Measurements from ENCODE around the gene GLI1. TPM values are rescaled to one million over a fixed set of nuclear protein-coding genes. Genes with fewer than 3 reads are reported as not detected.
A peak's percentile ranks its signal among the peaks of the same experiment; 100 is the strongest.

The GLI1 gene
- total RNA-seq, 2 donors from 2014 or later, result 1.7 to 13.0 TPM

DNA sequence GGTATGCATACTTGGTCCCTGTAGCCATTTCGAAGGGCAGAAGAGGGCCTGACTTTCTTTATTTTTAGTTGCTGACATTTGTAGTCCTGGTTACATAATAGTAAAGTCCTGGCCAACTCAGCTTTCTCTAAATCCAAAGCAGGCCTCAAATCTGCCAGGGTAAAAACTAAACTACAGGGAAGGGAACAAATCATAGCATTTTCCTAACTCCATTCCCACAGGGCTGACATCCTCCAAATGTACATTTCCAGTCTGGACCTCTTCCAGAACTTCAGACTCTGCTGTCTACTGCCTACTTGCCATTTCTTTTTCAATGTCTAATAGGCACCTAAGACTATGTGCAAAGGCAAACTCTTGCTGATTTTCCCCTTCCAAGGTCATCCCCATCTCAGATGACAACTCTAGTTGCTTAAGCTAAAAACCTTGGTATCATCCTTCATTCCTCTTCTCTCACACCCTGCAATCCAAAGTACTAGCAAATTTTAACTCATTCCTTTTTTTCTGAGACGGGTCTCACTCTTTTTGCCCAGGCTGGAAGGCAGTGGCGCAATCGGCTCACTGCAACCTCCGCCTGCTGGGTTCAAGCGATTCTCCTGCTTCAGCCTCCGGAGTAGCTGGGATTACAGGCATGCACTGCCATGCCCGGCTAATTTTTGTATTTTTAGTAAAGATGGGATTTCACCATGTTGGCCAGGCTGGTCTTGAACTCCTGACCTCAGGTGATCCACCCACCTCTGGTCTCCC is 58.8 kb downstream of the GLI1 start:
- peaks cover 30 to 40% of the 10 kb centered on the region in 2 donors for H3K4me1 ChIP-seq (ENCODE audit: control insufficient read depth in 1 of 2, low read depth in 2 of 2)
- no peak for DNase-seq (ENCODE audit: low spot score)
- no peak for ATAC-seq (ENCODE audit: insufficient number of reproducible peaks, low FRiP score, low read depth)
- no peaks in the 10 kb centered on the region for H3K9me3 ChIP-seq
- H3K4me3 ChIP-seq, result peak overlapping the region; percentile 83
- peaks cover 37% of the 10 kb centered on the region for H3K36me3 ChIP-seq
- TF ChIP-seq, protein P1, sequence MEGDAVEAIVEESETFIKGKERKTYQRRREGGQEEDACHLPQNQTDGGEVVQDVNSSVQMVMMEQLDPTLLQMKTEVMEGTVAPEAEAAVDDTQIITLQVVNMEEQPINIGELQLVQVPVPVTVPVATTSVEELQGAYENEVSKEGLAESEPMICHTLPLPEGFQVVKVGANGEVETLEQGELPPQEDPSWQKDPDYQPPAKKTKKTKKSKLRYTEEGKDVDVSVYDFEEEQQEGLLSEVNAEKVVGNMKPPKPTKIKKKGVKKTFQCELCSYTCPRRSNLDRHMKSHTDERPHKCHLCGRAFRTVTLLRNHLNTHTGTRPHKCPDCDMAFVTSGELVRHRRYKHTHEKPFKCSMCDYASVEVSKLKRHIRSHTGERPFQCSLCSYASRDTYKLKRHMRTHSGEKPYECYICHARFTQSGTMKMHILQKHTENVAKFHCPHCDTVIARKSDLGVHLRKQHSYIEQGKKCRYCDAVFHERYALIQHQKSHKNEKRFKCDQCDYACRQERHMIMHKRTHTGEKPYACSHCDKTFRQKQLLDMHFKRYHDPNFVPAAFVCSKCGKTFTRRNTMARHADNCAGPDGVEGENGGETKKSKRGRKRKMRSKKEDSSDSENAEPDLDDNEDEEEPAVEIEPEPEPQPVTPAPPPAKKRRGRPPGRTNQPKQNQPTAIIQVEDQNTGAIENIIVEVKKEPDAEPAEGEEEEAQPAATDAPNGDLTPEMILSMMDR (IDR thresholded peaks at IDR 0.05), result no peak
- no peaks in the 10 kb centered on the region for H3K27me3 ChIP-seq (replicated peaks; ENCODE audit: insufficient read depth)
- peak overlapping the region; percentile 22 to 94 for H3K27ac ChIP-seq

DNA sequence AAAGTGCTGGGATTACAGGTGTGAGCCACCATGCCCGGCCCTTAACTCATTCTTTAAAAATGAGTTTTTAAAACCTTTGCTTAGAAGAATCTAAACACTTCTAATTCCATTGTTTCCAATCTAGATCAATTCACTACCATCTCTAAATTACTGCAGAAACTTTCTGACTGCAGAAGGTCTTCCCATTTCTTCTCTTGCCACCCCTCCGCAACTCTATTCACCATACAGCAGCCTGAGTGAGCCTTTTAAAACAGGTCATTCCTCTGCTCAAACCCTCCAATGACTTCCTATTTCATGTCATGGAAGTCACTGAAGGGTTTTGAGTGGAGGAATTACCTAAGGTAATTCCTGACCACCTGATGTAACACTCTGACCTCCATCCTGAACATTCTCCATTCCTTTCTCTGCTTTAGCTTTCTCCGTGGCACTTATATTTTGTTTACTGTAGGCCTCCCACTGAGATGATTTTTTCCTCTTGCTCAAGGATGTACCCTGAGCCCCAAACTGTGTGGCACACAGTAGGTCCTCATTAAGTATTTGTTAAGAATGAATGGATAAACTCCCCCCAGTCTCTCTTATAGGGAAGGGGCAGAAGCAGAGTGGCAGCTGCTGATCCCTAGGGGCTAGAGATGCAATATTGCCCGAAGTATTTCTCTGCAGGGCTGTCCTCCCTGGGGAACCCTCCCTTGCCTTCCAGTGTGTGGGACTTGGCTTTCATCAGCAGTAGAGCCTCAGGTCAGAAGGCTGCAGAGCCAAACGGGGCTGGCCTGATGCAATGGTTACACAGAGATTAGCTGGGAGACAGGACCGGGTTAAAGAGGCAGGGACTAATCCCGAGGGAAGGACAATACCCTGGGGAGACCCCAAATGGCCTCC is 59.6 kb downstream of the GLI1 start:
- no peaks in the 10 kb centered on the region for H3K9me3 ChIP-seq
- H3K27me3 ChIP-seq (replicated peaks; ENCODE audit: insufficient read depth), result no peaks in the 10 kb centered on the region
- ATAC-seq (ENCODE audit: insufficient number of reproducible peaks, low FRiP score, low read depth) (no peak), DNase-seq (ENCODE audit: low spot score) (no peak)
- H3K4me1 ChIP-seq (ENCODE audit: control insufficient read depth in 1 of 2, low read depth in 2 of 2), result peaks cover 37 to 48% of the 10 kb centered on the region in 2 donors
- H3K4me3 ChIP-seq, result peak overlapping the region; percentile 83
- TF ChIP-seq, protein P1 (IDR thresholded peaks at IDR 0.05), result no peak
- peak overlapping the region; percentile 94 to 96 for H3K27ac ChIP-seq
- H3K36me3 ChIP-seq, result peaks cover 29% of the 10 kb centered on the region

DNA sequence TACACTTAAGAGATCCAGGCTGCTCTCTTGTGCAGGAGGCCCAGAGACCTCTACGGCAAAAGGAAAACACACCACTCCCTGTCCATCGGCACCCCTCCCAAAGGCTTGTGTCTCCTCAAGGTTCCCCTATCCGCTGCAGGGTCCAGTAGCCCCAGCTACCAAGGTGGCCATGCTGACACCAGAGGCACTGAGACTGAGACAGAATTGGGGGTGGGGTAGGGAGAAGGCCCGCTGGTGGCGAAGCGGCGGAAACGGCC is 60.1 kb downstream of the GLI1 start:
- ATAC-seq (ENCODE audit: insufficient number of reproducible peaks, low FRiP score, low read depth) (no peak), DNase-seq (ENCODE audit: low spot score) (no peak)
- Histone ChIP-seq H3K36me3 (peaks cover 30% of the 10 kb centered on the region), H3K4me3 (peak overlapping the region; percentile 83), H3K27ac (peak overlapping the region; percentile 94 to 96), H3K9me3 (no peaks in the 10 kb centered on the region), H3K4me1 (ENCODE audit: control insufficient read depth in 1 of 2, low read depth in 2 of 2) (peaks cover 42 to 53% of the 10 kb centered on the region in 2 donors), H3K27me3 (replicated peaks; ENCODE audit: insufficient read depth) (no peaks in the 10 kb centered on the region)
- TF ChIP-seq, protein P1 (IDR thresholded peaks at IDR 0.05), result no peak

DNA sequence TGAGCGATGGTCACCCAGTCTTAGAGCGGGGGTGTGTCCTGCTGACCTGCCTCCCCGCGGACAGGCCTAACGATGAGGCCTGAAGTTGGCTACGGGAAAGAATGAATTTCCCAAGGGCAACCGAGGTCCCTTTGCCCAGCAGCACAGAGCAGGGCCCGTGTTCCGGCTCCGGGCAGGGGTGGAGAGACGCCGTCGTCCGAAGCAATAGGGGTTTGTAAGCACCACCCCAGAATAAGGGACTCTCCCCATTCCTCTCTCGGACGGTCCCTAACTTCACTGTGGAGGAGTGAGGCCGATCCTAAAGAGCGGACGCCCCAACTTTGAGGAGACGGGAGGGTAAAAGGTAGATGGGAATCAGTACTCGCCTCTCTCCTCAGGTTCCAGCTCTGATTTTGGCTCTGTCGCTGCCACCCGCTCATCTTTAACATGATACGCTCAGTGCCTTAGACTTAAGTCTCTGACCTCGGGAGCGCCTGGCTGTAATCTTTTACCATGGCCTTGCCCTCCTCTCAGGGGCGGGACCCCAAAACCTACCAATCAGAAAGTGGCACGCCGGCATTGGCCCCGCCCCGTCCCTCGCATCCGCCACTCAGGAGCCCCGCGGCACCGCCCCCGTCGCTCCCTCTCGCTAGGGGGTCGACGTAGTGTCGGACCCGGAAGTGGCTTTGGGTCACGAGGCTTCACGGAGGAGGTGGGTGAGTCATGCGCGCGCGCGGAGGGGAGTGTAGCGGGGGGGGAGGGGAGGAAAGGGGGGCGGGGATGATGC is 60.7 kb downstream of the GLI1 start, which contains the start of gene DDIT3:
DDIT3 (minus strand) TSS at position 462 of the 766 bp plus-strand sequence. CDS start 3,108 bp downstream, outside the sequence.
- H3K4me3 ChIP-seq, result peak within 1 kb of the TSS; percentile 83

More for the DNA sequence above, 60.7 kb downstream of the GLI1 start, which contains the start of gene DDIT3:
- H3K9me3 ChIP-seq, result no peaks in the 10 kb centered on the region
- TF ChIP-seq, protein P1 (IDR thresholded peaks at IDR 0.05), result no peak
- peaks cover 43 to 59% of the 10 kb centered on the region in 2 donors for H3K4me1 ChIP-seq (ENCODE audit: control insufficient read depth in 1 of 2, low read depth in 2 of 2)
- DNase-seq (ENCODE audit: low spot score) (peak; percentile 98), ATAC-seq (ENCODE audit: insufficient number of reproducible peaks, low FRiP score, low read depth) (peak; percentile 71)
- H3K27me3 ChIP-seq (replicated peaks; ENCODE audit: insufficient read depth), result no peaks in the 10 kb centered on the region
- peak within 1 kb of the TSS; percentile 96 to 99 for H3K27ac ChIP-seq
- H3K36me3 ChIP-seq, result peaks cover 29% of the 10 kb centered on the region

All from thoracic aorta (tissue), 2 donors.